GM20431 (cell line): ENCODE data around the gene ZC3H4.
"Not testable (repeated sequence)": the region's sequence is repeated elsewhere in the genome, so short reads cannot be mapped to it uniquely, and the experiment has no call there.

Experiments
- in situ Hi-C: fragments of 300-500 bp; cut with MseI, MboI; formaldehyde crosslinking; loops from one replicate; pipeline ENCODE4 v1.15.0; 2020; ENCODE audit warnings: low sequenced_read_pairs; ENCODE audit not compliant: unreplicated experiment

The ZC3H4 gene

DNA sequence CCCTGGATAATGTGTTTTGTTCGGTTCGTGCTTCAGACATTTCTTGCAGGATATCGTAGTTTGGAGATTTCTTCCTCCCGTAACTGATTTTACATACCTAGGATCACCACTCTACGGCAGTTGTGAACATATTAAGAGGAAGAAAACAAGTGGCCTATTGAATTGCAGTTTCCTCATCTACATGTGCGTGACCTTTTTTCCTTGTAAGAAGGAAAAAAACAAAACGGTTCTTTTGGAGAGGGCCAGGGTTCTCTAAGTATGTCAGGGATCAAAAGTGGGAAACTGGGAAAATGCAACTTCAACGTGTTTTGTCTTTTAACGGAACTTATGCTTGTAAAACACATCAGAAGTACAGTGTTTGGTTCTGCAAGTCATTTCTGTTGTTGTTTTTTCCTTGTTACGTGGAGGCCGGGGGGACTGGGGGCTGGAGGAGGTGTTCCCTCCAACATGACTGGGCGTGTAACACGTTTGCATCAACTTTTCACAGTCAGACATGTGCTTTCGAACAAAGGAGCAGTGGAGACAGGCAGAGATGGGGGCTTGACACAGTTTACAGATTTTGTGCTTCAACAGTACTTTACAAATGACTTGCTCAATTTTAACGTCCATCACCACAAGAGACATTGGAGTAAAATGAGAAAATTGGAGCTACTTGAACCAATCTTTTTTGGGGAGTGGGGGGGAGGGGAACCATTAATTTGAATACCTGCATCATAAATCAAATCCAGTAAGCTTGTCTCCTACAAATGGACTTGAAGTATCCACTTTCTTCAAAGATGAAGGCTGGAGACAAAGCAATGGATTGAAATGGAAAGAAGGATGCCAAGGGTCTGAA is 3.8 kb downstream of the ZC3H4 start:
- in situ Hi-C loops: no loop called here

DNA sequence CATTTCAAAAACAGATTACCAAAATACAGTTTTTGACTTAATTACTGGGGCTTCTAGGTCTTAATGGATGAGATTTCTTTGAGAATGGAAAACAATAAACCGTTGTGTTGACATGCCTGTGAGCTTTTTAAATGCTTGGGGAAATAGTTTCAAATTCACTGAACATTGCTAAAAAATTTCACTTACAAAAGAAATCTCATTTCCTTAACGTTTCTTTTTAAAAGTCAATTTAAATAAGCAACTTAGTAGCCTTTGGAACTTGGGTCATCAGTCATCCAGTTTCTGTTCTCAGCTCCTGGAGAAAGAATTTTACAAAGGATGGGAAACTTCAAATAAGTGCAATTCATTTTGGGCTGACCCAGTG is 4.4 kb downstream of the ZC3H4 start:
- in situ Hi-C loops: no loop called here

DNA sequence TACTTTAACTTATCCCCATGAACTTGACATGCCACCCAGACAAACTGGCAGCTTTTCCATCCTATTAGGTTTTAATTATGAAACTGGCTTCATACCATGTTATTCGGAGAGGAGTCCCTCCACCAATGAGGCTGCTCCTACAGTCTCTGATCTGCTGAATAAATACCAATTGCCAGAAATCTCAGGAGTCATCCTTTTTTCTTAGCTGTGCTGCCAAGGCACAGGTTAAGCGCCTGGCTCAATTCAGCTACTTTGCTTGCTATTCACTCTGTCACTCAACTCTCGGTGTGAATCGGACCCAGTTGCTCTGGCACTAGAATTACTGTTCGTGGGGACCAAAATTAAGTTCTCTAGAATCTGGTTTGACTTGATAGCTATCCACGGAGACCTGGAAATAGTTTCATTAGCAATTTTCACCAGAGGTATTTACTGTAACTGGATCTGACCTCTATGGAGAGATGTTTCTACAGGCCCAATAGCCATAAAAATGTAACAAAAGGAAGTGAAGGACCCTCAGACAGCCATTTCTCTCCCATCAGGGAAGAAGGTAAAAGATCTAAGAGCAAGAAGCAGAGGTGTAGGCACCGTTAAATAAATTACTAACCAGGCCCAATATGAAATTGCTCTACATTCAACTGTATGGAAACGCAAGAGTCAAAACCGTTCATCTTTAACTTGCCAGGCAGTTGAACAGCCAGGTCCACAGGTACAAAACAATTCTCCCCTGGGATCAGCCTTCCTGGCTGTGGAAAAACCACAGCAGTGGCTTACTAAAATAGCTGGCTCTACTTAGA is 5.4 kb downstream of the ZC3H4 start:
- in situ Hi-C loops: no loop called here

DNA sequence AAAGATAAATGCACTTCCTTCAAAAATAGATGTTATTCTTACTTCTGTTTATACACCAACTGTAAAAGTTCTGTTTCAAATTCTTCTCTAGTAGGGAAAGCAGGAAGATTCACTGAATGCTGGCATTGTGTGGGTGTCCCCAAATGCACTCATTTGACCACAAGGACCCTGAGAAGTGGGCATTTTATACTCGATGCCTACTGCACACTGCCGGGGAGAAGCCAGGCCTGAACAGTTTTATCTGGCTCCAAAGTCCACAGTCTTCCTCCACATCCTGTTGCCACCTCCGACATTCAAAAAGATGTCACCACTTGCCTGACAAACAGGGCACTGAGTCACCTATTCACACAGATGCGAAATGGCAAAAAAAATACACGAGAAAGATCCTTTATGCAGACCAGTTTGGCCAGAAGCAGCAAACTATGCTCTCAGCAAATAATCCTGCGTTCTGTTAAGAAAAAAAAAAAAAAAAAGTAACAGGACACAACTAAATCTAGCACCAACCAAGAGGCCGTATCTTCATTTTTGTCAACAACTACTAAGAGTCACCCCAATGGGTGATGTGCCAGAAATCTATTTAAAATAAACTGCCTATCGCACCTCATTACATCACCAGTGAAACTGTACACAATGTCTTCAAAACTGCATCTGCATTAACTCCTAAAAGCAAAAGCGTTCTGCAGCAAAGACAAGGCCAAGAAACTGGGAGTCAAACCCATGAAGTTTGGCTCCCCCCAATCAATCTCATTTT is 6.2 kb downstream of the ZC3H4 start:
- in situ Hi-C loops: no loop called here

DNA sequence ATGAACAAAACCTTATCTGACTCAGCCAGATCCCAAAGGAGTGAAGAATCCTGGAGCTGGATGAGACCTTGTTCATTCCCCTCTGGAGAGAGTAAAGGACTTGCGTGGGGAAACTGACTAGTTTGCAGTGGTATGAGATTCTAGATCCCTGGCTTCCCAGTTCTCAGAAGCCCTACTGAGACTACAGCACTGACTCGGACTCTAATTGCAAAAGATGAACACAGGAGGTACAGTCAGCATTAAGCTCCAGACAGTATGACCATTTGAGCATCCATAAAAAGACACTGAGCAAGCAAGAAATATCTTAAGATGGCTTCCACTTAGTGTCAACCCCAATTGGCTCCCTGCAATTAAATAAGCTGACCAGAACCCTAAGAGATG is 6.8 kb downstream of the ZC3H4 start:
- in situ Hi-C loops: no loop called here

DNA sequence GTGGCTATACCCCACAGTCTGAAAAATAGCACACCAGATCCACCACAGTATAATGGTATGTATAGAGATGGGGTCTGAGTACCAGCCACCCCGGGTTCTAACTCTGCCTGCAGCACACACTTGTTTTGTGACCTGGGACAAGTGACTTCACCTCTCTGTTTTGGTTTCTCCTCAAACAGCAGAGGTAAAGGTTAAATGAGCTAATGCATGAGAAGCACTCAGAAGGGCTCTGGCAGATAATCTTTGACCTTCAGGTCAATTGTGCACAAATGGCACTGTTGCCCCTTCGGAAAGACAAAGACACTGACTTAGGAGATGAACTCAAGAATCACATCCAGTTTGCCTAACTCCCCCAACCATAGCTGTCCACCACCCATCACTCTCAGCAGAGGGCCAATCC is 7.7 kb downstream of the ZC3H4 start:
- in situ Hi-C loops: no loop called here

DNA sequence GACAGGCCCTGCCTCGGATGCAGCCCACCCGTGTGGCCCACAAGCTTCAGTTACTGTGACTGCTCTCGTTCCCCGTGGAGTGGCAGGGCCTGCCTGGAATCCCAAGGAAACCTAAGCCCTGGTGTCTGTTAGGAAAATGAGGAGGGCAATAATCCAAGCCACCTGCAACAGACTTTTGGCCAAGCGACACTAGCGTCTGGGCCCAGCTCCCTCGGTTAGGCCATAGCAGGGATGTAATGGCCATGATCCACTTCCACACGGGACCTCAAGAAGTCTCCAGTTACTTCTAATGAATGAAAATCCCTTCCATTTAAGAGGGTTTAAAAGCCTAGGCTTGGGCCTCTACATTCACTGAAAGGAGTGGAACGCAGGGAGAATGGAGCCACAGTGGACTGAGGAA is 8.9 kb downstream of the ZC3H4 start:
- in situ Hi-C loops: no loop called here

DNA sequence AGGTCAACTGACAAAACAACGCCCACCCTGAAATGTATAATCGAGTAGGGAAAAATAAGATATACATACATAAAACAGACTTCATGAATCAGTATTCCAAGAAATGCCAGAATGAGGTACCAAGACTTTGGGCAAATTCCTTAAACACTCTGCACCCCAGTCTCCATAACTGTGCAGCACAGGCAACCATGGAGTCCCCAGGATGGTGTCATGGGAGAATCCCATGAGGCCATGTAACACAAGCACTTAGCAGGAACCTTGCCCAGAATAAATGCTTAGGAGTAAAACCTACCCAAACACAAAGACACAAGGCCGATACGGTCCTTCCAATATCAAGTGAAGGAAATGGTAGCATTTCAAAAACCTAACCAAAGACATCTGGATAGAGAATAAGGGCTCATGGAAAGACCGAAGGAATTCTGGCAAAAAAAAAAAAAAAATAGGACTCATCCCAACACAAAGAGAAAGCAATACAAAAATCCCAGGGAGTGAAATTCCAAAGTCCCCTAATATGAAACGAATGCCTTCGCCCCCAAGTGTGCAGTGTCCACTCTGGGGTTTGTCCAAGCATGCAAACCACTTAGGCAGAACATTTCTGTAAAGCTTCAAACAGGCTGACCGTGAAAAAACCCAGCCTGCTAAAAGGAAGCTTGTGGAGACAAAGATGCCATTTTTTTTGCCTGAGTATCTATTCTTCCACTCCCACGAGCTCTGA is 11.1 kb downstream of the ZC3H4 start:
- in situ Hi-C loops: no loop called here

DNA sequence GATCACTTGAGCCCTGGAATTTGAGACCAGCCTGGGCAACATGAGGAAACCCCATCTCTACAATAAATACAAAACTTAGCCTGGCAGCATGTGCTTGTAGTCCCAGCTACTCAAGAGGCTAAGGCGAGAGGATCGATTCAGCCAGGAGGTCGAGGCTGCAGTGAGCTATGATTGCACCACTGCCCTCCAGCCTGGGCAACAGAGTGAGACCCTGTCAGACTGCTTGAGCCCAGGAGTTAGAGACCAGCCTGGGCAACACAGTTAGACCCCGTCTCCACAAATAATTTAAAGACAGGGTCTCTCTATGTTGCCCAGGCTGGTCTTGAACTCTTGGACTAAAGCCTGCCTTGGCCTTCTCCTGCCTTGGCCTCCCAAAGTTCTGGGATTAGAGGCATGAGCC is 12.5 kb downstream of the ZC3H4 start:
- in situ Hi-C loops: not testable (repeated sequence)

DNA sequence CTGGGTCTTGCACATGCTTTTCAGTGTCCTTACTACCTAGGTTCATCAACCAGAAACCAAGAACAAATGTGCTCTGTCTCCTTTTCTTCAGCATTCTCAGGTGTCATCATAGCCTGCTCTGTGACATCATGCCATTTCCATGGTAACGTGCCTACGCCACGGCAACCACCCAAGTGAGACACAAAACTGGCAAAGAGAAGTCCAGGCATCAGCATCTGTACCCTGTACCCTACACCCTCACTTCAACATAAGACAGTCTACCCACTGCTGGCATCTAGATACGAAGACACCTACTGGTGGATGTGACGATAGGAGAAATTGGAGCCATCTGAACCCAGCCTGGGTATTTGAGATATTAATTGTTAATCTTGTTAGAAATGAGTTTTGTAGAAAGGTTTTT is 13.3 kb downstream of the ZC3H4 start:
- in situ Hi-C loops: no loop called here

DNA sequence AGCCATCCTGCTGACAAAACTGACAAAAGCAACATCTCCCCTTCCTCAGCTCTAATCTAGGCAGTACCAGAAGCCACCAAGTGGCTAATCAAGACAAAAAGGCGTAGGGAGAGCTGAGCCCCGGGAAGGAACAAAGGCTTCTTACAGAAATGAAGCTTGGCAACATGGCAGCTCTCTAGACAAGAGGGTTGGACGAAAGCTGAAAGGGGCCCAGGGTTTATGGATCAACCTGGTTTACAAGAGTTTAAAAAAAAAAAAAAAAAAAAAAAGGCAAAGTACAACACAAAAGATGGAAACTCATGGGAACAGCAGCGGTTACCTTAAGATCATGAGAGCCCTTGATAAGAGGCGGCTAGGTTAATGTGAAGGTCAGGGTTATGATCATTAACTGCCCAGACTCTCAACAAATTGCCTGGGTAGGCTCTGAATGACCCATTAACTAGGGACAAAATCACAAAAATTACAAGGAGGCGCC is 14.0 kb downstream of the ZC3H4 start:
- in situ Hi-C loops: no loop called here

DNA sequence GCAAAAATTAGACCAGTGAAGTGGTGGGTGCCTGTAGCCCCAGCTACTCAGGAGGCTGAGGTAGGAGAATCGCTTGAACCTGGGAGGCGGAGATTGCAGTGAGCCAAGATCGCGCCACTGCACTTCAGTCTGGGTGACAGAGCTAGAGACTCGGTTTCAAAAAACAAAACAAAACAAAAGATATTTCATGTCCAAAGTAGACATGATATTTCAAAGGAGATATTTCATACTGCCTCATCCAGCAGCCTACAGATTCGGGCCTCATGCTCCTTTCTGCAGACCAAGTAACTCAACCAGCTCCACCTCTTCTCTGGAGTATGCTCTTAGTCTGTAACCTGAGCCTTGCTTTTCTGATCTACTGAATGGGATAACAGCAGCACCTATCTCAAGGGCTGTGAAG is 15.0 kb downstream of the ZC3H4 start:
- in situ Hi-C loops: no loop called here

DNA sequence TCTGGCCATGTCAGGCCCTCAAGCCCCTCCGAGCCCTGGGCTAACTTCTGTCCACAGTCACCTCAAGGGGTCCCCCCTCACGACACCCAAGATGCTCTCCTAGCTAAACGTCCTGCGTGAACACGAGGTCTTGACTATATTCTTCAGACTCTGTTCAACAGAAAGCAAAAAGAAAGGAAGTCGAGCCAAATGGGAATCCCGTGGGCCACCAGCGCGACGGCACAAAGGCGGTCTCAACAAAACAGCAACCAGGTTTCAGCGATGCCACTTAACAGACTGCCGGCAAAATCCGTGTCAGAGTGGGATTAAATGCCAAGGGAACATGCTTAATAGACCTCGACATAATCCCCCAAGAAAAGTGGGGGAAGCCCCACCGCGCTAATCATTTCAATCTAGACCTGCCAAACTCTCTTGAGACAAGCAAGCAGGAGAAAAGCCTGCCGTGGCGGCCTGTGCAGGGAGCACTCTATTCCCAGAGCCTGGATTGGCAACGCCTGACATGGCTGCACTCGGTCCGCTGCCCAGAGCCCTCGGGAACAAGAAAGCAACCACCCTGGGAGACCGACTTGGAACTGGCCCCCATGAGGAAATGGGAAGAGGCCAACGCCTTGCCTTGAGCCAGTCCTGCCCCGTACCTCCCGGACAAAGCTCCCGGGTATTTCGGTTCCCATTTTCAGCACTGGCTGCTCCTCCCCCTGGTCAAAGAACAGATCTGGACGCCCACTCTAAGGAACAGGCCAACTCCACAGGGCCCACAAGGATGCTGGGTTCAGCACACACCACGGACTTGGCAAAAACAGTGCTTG is 16.0 kb downstream of the ZC3H4 start:
- in situ Hi-C loops: no loop called here

DNA sequence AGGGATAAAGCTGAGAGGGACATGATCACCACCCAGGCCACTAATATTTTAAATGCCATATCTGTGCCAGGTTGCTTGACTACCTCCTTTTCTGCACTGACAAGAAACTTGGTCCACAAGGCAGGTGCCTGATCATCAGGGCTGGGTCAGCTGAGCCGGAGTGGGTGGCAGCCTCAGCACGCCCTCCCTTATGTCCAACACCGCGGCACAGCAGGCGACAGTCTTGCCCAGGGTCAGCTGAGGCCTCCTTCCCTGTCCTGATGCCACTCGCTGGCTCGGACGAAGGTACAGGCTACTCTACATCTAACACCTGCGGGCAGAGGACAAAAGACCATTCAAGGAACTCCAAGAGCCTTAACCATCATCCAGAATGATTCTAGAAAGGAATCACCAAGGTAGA is 16.9 kb downstream of the ZC3H4 start:
- in situ Hi-C loops: no loop called here

DNA sequence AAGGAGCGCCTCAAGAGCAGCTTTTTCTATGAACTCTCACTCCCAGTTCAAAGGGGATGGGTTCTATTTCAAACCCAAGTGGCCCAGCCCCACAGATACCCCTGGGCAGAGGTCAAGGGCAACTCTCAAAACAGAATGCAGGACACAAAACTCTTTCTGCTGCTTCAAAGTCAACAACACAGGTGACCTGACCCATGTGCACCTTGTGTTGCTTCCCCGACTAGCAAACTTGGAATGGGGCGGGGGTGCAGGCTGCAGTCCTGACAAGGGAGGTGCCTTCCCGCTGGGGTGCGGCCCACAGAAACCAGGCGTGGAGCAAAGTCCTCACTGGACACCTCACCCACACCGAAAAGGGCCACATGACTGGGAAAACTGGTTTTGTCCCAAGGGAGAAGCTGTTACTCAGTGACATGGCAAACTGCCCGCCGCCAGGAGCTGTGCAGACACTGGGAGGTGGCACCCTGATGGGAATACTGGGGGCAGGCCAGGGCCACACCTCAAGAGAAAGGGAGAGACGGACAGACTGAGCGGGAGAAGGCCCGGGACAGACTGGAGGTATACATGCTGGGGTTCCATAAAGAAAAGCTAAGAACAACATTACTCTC is 17.4 kb downstream of the ZC3H4 start:
- in situ Hi-C loops: no loop called here

DNA sequence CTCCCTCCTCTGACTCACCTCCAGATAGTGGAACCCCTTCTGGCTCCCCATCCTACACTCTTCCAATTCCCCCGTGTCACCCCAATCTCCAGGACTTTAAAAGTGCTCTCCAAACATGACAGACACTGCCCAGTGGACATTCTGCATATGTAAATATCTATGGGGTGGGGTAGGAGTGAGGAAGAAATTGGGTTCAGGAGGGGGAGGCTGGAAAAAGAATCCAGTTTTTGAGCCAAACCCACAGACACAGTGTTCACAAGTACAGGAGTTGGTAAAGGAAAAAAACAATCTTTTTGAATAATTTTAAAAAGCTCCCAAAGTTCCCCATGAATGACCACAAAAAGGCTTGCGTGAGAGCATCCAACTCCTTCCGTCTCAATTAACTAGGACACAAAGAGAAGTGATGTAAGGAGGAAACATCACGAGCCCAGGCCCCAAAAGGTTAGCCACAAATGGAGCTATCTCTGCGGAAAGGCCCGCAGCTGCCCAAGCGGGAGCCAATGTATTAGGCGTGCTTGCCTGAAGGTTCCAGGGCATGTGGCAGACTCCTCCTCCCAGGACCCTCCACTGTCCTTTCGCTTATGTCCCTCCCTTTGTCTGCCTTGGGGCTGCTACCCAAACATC is 18.0 kb downstream of the ZC3H4 start:
- in situ Hi-C loops: no loop called here

DNA sequence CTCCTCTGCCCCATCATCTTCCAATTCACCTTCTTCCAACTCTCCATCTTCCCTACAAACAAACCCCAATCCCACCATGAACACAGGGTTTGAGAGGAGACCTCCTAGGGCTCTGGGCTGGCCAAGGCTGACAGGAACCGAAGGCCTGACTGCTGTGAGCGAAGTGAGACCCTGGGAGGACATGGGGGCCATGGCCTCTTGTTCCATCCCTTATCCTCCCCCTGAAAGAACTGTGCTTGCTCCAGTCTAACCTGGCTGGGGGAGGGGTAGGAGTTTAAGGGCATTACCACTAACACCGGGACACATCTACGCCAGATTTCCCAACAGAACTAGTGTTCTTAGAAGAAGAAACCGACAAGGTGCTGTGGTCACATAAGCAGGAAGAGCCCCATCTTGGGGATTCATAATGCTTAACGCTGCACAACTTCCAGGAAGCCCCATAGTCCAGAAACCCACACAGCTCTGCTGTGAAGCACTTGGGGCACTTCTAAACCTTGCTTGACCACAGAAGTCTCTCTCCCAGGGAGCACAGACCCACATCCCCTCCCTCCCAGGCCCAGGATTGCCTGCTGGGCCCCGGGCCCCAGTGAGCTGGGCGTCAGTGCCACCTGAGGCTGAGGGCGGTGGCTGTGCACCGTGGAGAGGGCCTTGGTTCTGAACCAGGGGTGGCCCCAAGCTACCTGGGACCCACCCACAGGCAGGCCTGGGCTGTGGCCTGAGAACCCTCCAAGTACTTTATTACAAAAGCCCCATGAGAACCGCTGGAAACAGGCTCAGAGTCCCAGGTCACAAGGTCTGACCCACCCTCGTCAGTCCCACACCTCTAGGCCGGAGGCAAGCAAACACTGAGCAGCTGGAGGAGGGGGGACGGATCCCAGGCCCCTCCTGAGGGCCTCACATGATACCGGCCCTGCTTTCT is 18.8 kb downstream of the ZC3H4 start:
- in situ Hi-C loops: no loop called here

DNA sequence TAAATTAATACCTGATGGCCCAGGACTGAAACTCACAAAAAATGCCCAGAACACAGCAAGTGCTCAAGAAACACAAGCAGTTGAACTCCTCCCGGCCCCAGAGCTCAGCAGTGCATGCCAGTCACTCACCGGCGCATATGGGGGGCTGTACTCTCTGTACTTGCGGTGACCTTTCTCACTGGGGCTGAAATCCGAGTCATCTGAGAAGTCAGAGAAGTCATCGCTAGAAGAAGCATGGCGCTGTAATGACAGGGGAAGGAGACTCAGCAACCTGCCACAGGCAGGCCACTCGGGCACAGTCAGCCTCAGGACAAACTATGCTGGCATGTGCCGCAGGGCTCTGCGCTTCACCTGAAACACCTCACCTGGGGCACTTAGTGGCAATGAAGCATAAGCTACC is 19.7 kb downstream of the ZC3H4 start:
- in situ Hi-C loops: no loop called here
